Neuronal stem cell (in vitro differentiated cells): ENCODE measurements around the gene OR2V2.

Source experiments
- DNase-seq: peaks from one replicate; pipeline ENCODE4 v3.0.0-alpha.2; 2013; ENCODE audit warnings: low spot score
- H2AFZ ChIP-seq: one replicate; pipeline ENCODE4 v1.6.1; 2013; ENCODE audit warnings: mild to moderate bottlenecking, low read length, inconsistent platforms
- H2AK5ac ChIP-seq: 2 replicates; pipeline ENCODE4 v1.6.1; 2013; ENCODE audit warnings: low read depth, mild to moderate bottlenecking, inconsistent platforms, low read length, moderate library complexity, mixed read lengths
- H2BK120ac ChIP-seq: 2 replicates; pipeline ENCODE4 v1.6.1; 2013; ENCODE audit warnings: low read depth, mild to moderate bottlenecking, inconsistent platforms, low read length, moderate library complexity, mixed read lengths
- H2BK12ac ChIP-seq: one replicate; pipeline ENCODE4 v1.6.1; 2013; ENCODE audit warnings: low read length, inconsistent platforms
- H2BK15ac ChIP-seq: 2 replicates; pipeline ENCODE4 v1.6.1; 2013; ENCODE audit warnings: mild to moderate bottlenecking, low read length, inconsistent platforms, mixed read lengths
- H2BK5ac ChIP-seq: one replicate; pipeline ENCODE4 v1.6.1; 2013; ENCODE audit warnings: inconsistent platforms, mild to moderate bottlenecking, low read length, moderate library complexity
- H3K14ac ChIP-seq: one replicate; pipeline ENCODE4 v1.6.1; 2013; ENCODE audit warnings: low read length, inconsistent platforms
- H3K18ac ChIP-seq: 2 replicates; pipeline ENCODE4 v1.6.1; 2013; ENCODE audit warnings: low read length, inconsistent platforms
- H3K23ac ChIP-seq: 2 replicates; pipeline ENCODE4 v1.6.1; 2013; ENCODE audit warnings: low read depth, mild to moderate bottlenecking, mixed read lengths, low read length, inconsistent platforms; ENCODE audit not compliant: poor library complexity
- H3K27ac ChIP-seq: replicated peaks from 3 replicates; pipeline ENCODE4 v1.5.1; 2013; ENCODE audit warnings: low read length, inconsistent platforms
- H3K27me3 ChIP-seq, 3 experiments: 2 replicates each; pipeline ENCODE4 v1.6.1; 2013; ENCODE audit warnings: low read length in 3 of 3, mild to moderate bottlenecking in 2 of 3, inconsistent platforms in 1 of 3, low read depth in 1 of 3, mixed read lengths in 1 of 3, moderate library complexity in 1 of 3; ENCODE audit not compliant: control insufficient read depth in 3 of 3, insufficient read depth in 3 of 3
- H3K36me3 ChIP-seq, 2 donors: replicated peaks in 1 of 2; 2 replicates each; pipeline ENCODE4 v1.6.1; 2013; ENCODE audit warnings: low read length in 2 of 2; ENCODE audit not compliant: control insufficient read depth in 2 of 2, insufficient read depth in 2 of 2
- H3K4ac ChIP-seq: 2 replicates; pipeline ENCODE4 v1.6.1; 2013; ENCODE audit warnings: inconsistent platforms, mild to moderate bottlenecking, low read length, moderate library complexity
- H3K4me1 ChIP-seq, 2 donors: 1 replicate in 1 of 2; 2 replicates in 1 of 2; pipeline ENCODE4 v1.6.1; 2013; ENCODE audit warnings: low read length in 2 of 2, low read depth in 1 of 2; ENCODE audit not compliant: control insufficient read depth in 2 of 2, insufficient read depth in 1 of 2
- H3K4me2 ChIP-seq: one replicate; pipeline ENCODE4 v1.6.1; 2013; ENCODE audit warnings: mild to moderate bottlenecking, low read length, inconsistent platforms; ENCODE audit not compliant: insufficient read depth, poor library complexity, severe bottlenecking
- H3K4me3 ChIP-seq, 2 donors: 2 replicates each; pipeline ENCODE4 v1.5.1; 2013; ENCODE audit warnings: low read length in 2 of 2, mild to moderate bottlenecking in 2 of 2, inconsistent platforms in 1 of 2, moderate library complexity in 1 of 2
- H3K79me1 ChIP-seq: one replicate; pipeline ENCODE4 v1.6.1; 2013; ENCODE audit warnings: low read depth, mild to moderate bottlenecking, inconsistent platforms, low read length, moderate library complexity
- H3K9ac ChIP-seq: one replicate; pipeline ENCODE4 v1.6.1; 2013; ENCODE audit warnings: mild to moderate bottlenecking, low read depth, low read length, inconsistent platforms; ENCODE audit not compliant: poor library complexity
- H3K9me3 ChIP-seq, 2 donors: replicated peaks in 1 of 2; 2 replicates each; pipeline versions ENCODE3 to v1.6.1; 2013; ENCODE audit warnings: low read length in 2 of 2, mild to moderate bottlenecking in 2 of 2, inconsistent platforms in 1 of 2, low read depth in 1 of 2, mixed read lengths in 1 of 2, moderate library complexity in 1 of 2; ENCODE audit not compliant: control insufficient read depth in 2 of 2, insufficient read depth in 1 of 2
- H4K8ac ChIP-seq: one replicate; pipeline ENCODE4 v1.6.1; 2013; ENCODE audit warnings: low read depth, mild to moderate bottlenecking, inconsistent platforms, low read length, moderate library complexity
- H4K91ac ChIP-seq: one replicate; pipeline ENCODE4 v1.6.1; 2013; ENCODE audit warnings: low read length, low read depth, mild to moderate bottlenecking, inconsistent platforms; ENCODE audit not compliant: poor library complexity
- WGBS, 2 donors: extraction: QIAGEN DNeasy Blood & Tissue Kit; methylation state at CpG; one replicate each; pipeline ENCODE4 v1.1.7; 2013; ENCODE audit warnings: missing lambda C conversion rate in 2 of 2, mixed read lengths in 1 of 2; ENCODE audit not compliant: insufficient read length in 2 of 2, insufficient replicate concordance in 1 of 2; ENCODE audit errors: extremely low coverage in 2 of 2; 5-methylcytosine and 5-hydroxymethylcytosine counted together

OR2V2 gene

DNA sequence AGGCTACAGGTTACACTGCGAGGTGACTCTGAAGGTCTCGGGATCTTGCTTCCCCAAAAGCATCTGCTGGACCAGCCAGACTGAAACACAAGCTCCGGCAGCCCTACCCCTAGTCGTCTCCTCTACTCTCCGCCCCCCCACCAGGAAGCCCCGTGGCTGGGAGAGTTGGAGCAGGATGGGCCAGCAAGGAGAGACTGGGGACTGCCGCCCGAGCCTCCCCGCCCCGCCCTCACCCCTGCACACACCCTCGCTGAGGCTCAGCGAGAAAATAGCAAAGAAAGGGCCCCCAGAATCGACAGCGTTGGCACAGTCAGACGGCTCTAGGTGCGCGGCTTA lies 56.4 kb downstream of the OR2V2 start:
- no peaks in the 10 kb centered on the region for H3K36me3 ChIP-seq
- no peaks in the 10 kb centered on the region for H3K9me3 ChIP-seq
- peak overlapping the region; percentile 29 for H3K23ac ChIP-seq
- H3K79me1 ChIP-seq = no peaks in the 10 kb centered on the region
- peak overlapping the region; percentile 93 for H3K4me2 ChIP-seq
- DNase-seq = no peak
- H2BK12ac ChIP-seq = no peak overlapping the region
- WGBS, 2 donors = no CpG with 5 or more reads among the region's 17 CpGs
- H2BK15ac ChIP-seq = no peak overlapping the region
- H3K18ac ChIP-seq = peak overlapping the region; percentile 76
- no peak overlapping the region for H2BK5ac ChIP-seq
- H3K27me3 ChIP-seq = peaks cover 14 to 65% (median 42%) of the 10 kb centered on the region in 3 experiments
- H3K27ac ChIP-seq = no peak overlapping the region
- no peak overlapping the region for H4K8ac ChIP-seq
- peaks cover 5 to 8% of the 10 kb centered on the region in 2 donors for H3K4me1 ChIP-seq
- no peak overlapping the region for H3K9ac ChIP-seq
- no peak overlapping the region for H3K4ac ChIP-seq
- H3K14ac ChIP-seq = no peak overlapping the region
- H3K4me3 ChIP-seq = peak overlapping the region; percentile 59 to 80
- peak overlapping the region; percentile 87 for H2AFZ ChIP-seq
- no peak overlapping the region for H4K91ac ChIP-seq
- peak overlapping the region; percentile 86 for H2AK5ac ChIP-seq
- H2BK120ac ChIP-seq = no peak overlapping the region

DNA sequence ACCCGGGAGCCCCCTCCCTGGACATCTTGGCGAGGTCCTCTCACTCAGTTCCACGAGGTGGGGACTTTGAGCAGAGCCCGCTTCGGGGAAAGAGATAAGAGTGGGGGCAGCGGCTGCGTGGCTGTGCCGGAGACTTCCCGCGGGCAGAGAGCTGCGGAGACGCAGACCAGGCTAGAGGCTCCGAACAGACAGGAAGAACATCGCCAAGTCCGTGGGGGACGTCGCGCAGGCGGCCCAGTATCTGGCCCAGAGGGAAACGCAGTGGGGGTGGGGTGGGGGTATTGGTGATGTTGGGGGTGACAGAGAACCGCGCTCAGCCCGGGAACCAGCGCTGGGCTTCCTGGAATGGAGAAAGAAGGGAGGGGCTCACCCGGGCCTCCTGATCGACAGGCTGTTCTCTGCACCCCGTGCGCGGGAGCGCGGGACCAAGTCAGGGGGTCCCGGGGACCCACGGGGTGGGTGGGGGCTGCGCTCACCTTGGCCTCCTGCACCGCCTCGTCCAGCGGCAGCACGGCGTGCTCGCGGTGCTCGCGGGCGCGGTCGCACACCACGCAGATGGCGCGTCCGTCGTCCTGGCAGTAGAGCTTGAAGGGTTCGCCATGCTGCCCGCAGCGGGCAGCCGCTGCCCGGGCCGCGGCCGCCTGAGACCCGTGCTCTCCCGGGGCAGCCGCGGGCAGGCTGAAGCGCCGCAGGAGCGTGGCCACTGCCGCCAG lies 56.9 kb downstream of the OR2V2 start:
- Histone ChIP-seq H2BK5ac (no peak overlapping the region), H3K4me2 (peak overlapping the region; percentile 93), H3K9ac (peak overlapping the region; percentile 86), H3K23ac (peak overlapping the region; percentile 55), H3K4me3 (peak overlapping the region; percentile 59 to 80), H3K9me3 (no peaks in the 10 kb centered on the region), H4K8ac (no peak overlapping the region), H4K91ac (no peak overlapping the region), H3K18ac (peak overlapping the region; percentile 76), H3K4me1 (peaks cover 4 to 5% of the 10 kb centered on the region in 2 donors), H2BK12ac (no peak overlapping the region), H2AK5ac (no peak overlapping the region), H2BK120ac (no peak overlapping the region), H3K27ac (no peak overlapping the region), H3K14ac (no peak overlapping the region), H3K27me3 (peaks cover 14 to 59% (median 42%) of the 10 kb centered on the region in 3 experiments), H3K4ac (no peak overlapping the region), H2BK15ac (no peak overlapping the region), H3K79me1 (no peaks in the 10 kb centered on the region), H2AFZ (peak overlapping the region; percentile 87), H3K36me3 (no peaks in the 10 kb centered on the region)
- DNase-seq = no peak
- no CpG with 5 or more reads among the region's 67 CpGs for WGBS, 2 donors

DNA sequence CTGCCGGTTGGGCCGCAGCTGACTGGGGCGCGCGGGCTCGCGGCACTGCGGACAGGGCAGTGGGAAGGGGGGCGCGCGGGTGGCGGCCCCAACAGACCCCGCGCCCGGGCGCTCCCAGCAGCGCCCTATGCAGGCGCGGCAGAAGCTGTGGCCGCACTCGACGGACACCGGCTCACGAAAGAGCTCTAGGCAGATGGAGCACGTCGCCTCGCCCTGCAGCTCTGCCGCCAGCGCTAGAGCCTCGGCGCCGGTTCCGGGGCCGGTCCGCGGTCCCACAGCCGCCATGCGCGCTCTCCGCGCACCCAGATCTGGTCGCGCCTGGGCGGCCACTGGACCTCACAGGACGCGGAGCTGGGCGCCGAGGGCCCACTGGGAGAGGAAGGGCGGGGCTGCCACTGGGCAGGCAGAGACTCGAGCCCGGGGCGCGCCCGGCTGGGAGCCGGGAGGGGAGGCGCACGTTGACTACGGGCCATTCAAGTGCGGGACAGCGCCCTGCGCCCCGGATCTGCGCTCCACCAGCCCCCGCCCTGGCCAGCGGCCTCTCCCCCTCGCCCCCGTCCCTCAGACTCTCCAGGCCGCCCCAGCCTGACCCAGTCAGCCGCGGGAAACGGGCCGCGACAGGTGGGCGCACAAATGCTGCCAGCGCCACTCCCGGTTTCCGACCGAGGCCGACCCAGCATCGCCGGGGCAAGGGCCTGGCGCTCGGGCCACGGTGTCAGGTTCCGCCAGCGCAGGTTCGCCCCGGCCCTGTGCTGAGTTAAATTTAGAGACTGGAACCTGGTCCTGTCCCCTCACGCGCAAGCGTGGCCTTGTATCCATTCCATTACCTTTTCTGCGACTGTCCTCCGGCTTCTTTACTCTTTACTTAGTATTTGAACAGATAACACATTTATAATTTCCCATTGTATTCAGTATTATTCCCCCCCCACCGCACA lies 57.7 kb downstream of the OR2V2 start, which contains the start of gene TRIM7:
TRIM7 (minus strand) TSS at position 371 of the 935 bp plus-strand sequence; CDS start at position 285, 86 bp downstream.
- no peaks in the 10 kb centered on the region for H3K9me3 ChIP-seq
- H3K27me3 ChIP-seq = peaks cover 14 to 51% (median 42%) of the 10 kb centered on the region in 3 experiments
- H3K9ac ChIP-seq = peak within 1 kb of the TSS; percentile 86
- H3K4ac ChIP-seq = no peak within 1 kb of the TSS
- no peak within 1 kb of the TSS for H2BK12ac ChIP-seq
- no peak for DNase-seq
- H4K91ac ChIP-seq = no peak within 1 kb of the TSS
- no peak within 1 kb of the TSS for H2BK120ac ChIP-seq
- no peaks in the 10 kb centered on the region for H3K79me1 ChIP-seq
- peak within 1 kb of the TSS; percentile 55 for H3K23ac ChIP-seq
- H3K4me3 ChIP-seq = peak within 1 kb of the TSS; percentile 59 to 80
- peaks cover 3 to 5% of the 10 kb centered on the region in 2 donors for H3K4me1 ChIP-seq
- peak within 1 kb of the TSS; percentile 38 for H3K14ac ChIP-seq
- no peak within 1 kb of the TSS for H3K27ac ChIP-seq
- H4K8ac ChIP-seq = no peak within 1 kb of the TSS
- WGBS, 2 donors = no CpG with 5 or more reads among the region's 94 CpGs
- no peak within 1 kb of the TSS for H2AK5ac ChIP-seq
- H3K18ac ChIP-seq = peak within 1 kb of the TSS; percentile 90
- no peak within 1 kb of the TSS for H2BK15ac ChIP-seq
- H3K4me2 ChIP-seq = peak within 1 kb of the TSS; percentile 93
- H2AFZ ChIP-seq = peak within 1 kb of the TSS; percentile 87
- H2BK5ac ChIP-seq = no peak within 1 kb of the TSS
- H3K36me3 ChIP-seq = no peaks in the 10 kb centered on the region
